ENCODE data around the gene CAPN11. TPM values are rescaled to one million over a fixed set of nuclear protein-coding genes. Genes with fewer than 3 reads are reported as not detected.

CAPN11 gene
- total and polyA plus RNA-seq, 9 of the 15 experiments (the other 6 are each of a cell fraction or from before 2014, with no cell fraction given), result 0.03 to 0.61 (median 0.17) TPM; not detected in 1

GRCh38 chr6:44225579-44226325, 67.1 kb downstream of the CAPN11 start (continued):
- TF ChIP-seq CBX5 (IDR thresholded peaks at IDR 0.05; ENCODE audit: borderline replicate concordance, low read depth) (no peak), TBL1XR1 (IDR thresholded peaks at IDR 0.05; ENCODE audit: low read length in 2 of 2) (peak; percentile 73 to 88; a peak in 3 of 4 replicates), BACH1 (tag; IDR thresholded peaks at IDR 0.05) (no peak), MECOM (CRISPR knock-in tag; IDR thresholded peaks at IDR 0.05) (peak; percentile 93), PRDM10 (IDR thresholded peaks at IDR 0.05; ENCODE audit: partially characterized antibody) (peak; percentile 91), ZSCAN29 (IDR thresholded peaks at IDR 0.05) (no peak), ZNF263 (CRISPR knock-in tag; IDR thresholded peaks at IDR 0.05; ENCODE audit: borderline replicate concordance) (peak; percentile 65; the same call in 1 of the 2 replicates), ZNF212 (CRISPR knock-in tag; IDR thresholded peaks at IDR 0.05) (0 out of 2 replicates have a peak, but pooled peaks have one; percentile 38), MGA (IDR thresholded peaks at IDR 0.05) (no peak), FOXA3 (CRISPR knock-in tag; conservative IDR thresholded peaks at IDR 0.05 in 1 of 2, IDR thresholded peaks at IDR 0.05 in 1 of 2) (no peak), GATAD2B (IDR thresholded peaks at IDR 0.05; ENCODE audit: borderline replicate concordance) (no peak; the same call in 1 of the 2 replicates)
- TF ChIP-seq, protein P1, sequence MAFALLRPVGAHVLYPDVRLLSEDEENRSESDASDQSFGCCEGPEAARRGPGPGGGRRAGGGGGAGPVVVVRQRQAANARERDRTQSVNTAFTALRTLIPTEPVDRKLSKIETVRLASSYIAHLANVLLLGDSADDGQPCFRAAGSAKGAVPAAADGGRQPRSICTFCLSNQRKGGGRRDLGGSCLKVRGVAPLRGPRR (CRISPR knock-in tag; IDR thresholded peaks at IDR 0.05), result peak; percentile 10; the same call in 1 of the 2 replicates

Measured in K562 (cell line).